ENCODE data around the gene TCTN2.

TCTN2 gene

DNA sequence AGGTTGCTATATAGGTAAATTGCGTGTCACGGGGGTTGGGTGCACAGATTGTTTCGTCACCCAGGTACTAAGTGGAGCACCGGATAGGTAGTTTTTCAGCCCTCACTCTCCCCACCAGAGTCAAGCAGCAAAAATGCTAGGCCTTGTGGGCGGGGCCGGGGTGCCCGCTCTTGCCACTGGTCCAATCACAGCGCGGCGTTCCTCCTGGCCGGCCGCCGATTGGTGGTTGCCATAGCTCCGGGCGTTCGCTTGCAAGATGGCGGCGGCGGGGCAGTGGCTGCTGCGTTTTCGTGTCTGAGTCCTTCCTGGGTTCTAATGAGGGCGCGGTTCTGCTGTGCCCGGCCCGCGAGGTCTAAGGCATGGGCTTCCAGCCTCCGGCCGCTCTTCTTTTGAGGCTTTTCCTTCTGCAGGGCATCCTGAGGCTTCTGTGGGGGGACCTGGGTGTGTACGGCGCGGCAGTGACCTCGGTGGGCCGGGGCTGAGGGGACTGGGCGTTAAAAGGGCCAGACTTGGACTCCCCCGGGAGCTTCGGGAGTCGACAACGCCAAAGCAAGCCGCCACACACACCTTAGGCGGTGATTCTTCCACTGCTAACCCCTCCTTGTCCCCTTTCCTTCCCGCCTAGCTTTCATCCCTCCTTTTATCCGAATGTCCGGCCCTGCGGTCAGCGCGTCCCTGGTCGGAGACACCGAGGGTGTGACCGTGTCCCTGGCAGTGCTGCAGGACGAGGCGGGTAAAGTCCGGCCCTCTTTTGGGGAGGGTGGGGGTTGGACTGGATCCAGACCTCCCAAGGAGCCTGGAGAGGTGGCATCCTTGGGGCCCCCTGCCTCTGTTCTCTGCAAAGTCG, at the start of gene TCTN2:
Gene TCTN2 (plus strand): TSS at position 232 of the 847 bp plus-strand sequence. CDS start 128 bp downstream, at position 360.
- peak; percentile 3 for FAIRE-seq

DNA sequence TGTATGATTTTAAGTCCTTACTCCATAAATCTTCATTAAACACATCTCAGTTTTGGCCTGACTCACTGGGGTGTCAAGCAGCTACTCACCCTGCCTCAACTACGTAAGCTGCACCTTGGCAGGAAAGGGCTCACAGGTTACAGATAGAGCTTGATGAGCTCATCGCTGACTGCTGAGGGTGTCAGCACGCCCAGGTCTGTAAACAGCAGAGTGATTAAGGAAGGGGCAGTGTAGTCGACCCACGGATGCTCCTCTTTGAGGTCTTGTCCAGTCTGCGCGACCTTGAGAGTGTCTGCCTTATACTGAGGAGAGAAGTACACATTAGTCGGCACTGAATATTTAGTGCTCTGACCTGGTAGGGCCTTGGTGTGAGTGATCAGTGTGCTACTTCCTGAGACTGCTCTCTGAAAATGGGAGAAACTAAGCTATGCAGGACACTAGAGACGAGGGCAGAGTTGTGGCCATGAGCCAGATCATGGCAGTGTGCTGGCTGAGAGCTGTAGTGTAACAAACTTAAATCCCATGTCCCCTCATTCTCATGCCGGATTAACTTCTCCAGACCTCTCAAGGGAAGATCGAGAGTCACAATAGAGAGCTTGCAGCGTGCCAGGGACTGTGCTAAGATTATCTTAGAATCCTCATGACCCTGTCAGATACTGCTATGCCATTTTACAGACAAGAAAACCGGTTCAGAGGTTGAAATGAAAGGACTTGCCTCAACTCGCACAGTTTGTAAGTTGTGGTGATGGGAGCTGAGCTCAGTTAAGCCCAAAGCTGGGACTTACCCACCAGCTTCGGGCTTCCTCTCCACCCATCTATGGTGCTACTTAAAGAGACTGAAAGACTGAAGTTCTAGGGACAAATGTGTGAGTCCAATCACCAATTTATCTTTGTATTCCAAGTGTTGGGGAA, 49.0 kb upstream of the TCTN2 start:
- no peak for FAIRE-seq

- peak; percentile 47 for FAIRE-seq
Observed at GRCh38 chr12:123633379-123634141, 37.4 kb upstream of the TCTN2 start, which contains the start of the genes EIF2B1 and GTF2H3. TSS of gene EIF2B1 (minus strand) at chr12:123633686. CDS start at chr12:123633557, 129 bp downstream. TSS of gene GTF2H3 (plus strand) at chr12:123633829. CDS start at chr12:123633860, 31 bp downstream.

GRCh38 chr12:123634142-123634561, 36.8 kb upstream of the TCTN2 start:
- FAIRE-seq: no peak

DNA sequence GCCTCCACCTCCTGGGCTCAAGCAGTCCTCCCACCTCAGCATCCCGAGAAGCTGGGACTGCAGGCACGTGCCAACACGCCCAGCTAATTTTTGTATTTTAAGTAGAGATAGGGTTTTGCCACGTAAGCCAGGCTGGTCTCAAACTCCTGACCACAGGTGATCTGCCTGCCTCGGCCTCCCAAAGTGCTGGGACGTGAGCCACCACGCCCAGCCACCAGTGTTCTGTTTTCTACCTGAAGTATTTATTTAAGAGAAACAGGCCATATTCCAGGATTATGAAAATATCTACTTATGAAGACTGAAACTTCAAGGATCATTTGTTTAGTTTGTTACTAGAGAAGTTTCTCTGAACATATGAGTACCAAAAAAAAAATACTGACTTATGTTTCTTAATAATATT, 27.0 kb upstream of the TCTN2 start:
- FAIRE-seq: no peak

GRCh38 chr12:123645380-123645779, 25.5 kb upstream of the TCTN2 start:
- no peak for FAIRE-seq

DNA sequence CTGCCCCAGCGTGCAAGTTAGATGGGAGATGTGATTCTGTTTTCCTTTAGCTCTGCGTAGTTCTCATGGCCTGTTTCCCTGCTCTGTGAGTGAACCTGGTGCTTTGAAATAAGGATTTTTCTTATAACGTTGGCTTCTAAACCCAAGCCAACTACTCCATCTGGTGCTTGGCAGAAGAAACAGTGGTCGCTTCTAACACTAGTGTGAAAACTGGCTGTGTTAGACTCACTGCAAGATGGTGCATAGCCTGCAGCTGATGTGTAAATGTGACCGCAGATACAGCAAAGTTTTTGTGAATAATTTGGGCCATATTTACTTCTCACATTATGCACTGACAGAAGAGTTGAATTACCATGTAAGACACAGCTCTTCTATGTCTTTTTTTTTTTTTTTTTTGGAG, 25.0 kb upstream of the TCTN2 start:
- no peak for FAIRE-seq

- FAIRE-seq: no peak
Observed at GRCh38 chr12:123648401-123648800, 22.5 kb upstream of the TCTN2 start.

DNA sequence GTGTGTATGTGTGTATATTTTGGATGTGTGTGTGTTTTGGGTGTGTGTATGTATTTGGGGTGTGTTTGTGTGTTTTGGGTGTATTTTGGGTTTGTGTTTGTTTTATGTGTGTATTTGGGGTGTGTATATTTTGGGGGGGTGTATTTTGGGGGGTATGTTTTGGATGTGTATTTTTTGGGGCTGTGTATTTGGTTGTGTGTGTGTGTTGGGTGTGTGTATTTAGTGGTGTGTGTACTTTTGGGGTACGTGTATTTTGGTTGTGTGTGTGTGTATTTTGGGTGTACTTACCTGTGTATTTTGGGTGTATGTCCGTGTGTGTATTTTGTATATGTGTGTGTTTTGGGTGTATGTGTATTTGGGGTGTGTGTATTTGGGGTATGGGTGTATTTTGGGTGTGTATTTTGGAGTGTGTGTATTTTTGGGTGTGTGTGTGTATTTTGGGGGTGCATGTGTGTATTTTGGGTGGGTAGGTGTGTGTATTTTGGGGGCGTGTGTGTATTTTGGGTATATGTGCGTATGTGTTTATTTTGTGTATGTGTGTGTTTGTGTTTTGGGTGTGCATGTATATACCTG, 16.7 kb upstream of the TCTN2 start:
- no peak for FAIRE-seq

DNA sequence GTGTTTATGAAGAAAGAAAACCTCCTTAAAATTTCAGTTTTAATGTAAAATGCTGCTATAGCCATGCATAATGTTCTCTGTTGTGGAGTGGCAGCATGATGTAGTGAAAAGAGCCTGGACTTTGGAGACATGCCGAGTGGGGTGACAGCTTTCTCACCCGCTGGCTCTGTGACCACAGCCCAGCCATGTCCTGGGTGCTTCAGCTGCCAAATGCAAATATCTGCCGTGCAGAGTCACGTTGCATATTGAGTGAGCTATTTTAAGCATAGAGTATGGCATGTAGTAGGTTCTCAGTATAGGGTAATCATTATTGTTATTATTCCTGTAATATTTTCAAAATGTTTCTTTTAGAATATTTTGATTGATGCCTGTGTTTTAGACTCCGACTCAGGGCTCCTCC, 15.5 kb upstream of the TCTN2 start:
- no peak for FAIRE-seq

- no peak for FAIRE-seq
Observed at GRCh38 chr12:123656392-123656791, 14.5 kb upstream of the TCTN2 start.

- no peak for FAIRE-seq
Observed at GRCh38 chr12:123657211-123657610, 13.7 kb upstream of the TCTN2 start.

- no peak for FAIRE-seq
Observed at GRCh38 chr12:123659996-123660727, 10.8 kb upstream of the TCTN2 start.

DNA sequence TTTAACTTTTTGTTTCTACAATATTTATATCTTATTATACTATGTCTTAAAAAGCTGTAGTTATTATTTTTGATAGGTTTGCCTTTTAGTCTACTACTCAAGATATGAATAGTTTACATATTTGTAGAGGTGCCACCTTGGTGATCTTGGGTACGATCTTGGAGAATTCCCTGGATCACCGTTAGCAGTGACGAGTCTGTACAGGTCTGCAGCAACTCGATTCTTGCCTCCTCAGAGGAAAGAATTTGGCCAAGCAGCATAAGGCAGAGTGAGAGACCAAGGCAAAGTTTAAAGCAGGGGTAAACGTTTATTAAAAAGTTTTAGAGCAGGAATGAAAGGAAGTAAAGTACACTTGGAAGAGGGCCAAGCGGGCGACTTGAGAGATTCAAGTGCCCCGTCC, 3.1 kb upstream of the TCTN2 start:
- no peak for FAIRE-seq

GRCh38 chr12:123671876-123672275, 963 bp downstream of the TCTN2 start:
- FAIRE-seq: no peak

DNA sequence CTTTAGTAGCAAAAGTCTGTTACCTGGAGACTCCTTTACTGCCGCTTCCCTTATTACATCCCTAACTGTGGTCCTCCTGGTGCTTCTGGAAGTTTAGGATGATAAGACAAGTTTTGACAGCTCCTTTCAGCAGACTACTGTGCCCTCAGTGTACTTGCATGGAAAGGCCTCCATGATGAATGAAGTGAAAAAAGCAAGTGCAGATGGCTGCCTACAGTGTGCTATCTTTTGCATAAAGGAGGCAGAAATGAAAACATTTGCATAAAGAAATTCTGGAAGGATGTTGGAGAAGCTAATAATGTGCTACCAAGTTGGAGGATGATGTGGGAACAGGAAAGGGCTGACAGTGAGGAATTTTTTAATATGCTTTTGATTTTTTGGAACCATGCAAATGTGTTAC, 4.5 kb downstream of the TCTN2 start:
- no peak for FAIRE-seq

DNA sequence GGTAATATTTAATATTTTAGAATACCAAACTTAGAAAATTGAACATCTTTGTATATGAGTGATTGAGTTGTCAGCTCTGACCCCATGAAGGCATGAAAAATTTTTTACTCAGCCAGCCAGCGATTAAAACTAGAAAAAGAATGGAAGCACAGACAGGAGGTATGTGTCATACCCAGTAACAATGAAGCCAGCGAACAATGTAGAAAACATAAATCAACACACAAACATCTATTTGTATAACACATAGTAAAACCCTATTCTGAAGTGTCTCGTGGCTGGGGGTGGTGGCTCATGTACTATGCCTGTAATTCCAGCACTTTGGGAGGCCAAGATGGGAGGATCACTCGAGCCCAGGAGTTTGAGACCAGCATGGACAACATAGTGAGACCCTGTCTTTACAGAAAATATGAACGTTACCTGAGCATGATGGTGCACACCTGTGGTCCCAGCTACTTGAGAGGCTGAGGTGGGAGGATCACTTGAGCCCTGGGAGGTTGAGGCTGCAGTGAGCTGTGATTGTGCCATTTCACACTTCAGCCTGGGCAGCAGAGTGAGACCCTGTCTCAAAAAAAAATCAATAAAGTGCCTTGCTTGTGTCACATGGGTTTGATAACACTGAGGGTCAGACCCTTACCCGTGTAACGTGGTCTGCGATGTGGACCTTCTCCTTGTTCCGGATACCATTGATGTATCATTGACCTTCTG, 5.9 kb downstream of the TCTN2 start:
- FAIRE-seq: no peak

- no peak for FAIRE-seq
Observed at GRCh38 chr12:123678981-123679380, 8.1 kb downstream of the TCTN2 start.

- no peak for FAIRE-seq
Observed at GRCh38 chr12:123681605-123682004, 10.7 kb downstream of the TCTN2 start.

- no peak for FAIRE-seq
Observed at GRCh38 chr12:123683964-123684363, 13.1 kb downstream of the TCTN2 start.

DNA sequence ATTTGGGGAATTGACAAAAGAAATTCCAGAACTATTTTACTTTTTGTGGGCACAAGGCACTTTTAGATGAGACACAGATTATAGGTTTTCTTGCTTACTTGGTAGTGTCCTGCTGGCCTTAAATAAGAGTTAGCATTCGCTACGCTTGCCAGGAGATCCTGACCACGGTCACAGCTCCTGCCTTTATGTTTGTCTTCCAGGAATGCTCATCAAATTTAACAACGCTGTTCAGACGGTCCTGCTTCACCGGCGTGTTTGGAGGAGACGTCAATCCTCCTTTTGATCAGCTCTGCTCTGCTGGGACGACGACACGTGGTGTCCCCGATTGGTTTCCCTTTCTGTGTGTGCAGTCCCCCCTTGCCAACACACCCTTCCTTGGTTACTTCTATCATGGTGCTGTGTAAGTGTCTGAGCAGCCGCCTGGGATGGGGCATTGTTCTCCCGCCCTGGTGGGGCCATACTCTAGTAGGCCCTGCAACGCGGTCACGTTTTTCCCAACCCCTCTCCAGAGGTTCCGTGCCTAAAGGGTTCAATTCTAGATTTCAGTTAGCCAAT, 15.8 kb downstream of the TCTN2 start:
- no peak for FAIRE-seq
